GM10266 (cell line): ENCODE measurements around the gene KAZN.

Experiments used
- DNase-seq: peaks from one replicate; pipeline ENCODE4 v3.0.0; 2012; ENCODE audit errors: extremely low spot score
- TF ChIP-seq, protein P1 (sequence below): IDR thresholded peaks from 2 replicates; pipeline ENCODE4 v1.5.1; 2012; ENCODE audit warnings: mild to moderate bottlenecking, low read depth; ENCODE audit not compliant: control insufficient read depth, insufficient read depth; ENCODE audit errors: missing control alignments

KAZN gene

DNA sequence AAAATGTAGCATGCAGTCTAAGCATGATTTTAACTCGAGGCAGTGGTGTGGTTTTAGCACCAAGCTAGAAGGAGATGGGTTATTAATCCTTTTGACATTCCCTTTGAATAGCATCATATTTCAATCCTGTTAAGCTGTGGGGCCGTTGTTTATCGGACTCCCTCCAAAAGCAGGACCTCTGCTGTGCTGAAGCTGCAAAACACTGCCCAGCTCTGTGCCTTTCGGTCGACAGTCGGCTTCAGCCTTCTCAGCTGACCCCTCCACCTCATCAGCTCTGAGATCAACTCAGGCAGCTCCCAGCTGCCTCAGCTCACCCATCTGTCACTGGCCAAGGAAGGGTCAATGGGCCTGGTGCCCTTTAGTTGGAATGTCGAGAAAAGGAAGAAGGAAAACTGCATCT lies 95.5 kb downstream of the KAZN start:
- no peak for DNase-seq
- TF ChIP-seq, protein P1, sequence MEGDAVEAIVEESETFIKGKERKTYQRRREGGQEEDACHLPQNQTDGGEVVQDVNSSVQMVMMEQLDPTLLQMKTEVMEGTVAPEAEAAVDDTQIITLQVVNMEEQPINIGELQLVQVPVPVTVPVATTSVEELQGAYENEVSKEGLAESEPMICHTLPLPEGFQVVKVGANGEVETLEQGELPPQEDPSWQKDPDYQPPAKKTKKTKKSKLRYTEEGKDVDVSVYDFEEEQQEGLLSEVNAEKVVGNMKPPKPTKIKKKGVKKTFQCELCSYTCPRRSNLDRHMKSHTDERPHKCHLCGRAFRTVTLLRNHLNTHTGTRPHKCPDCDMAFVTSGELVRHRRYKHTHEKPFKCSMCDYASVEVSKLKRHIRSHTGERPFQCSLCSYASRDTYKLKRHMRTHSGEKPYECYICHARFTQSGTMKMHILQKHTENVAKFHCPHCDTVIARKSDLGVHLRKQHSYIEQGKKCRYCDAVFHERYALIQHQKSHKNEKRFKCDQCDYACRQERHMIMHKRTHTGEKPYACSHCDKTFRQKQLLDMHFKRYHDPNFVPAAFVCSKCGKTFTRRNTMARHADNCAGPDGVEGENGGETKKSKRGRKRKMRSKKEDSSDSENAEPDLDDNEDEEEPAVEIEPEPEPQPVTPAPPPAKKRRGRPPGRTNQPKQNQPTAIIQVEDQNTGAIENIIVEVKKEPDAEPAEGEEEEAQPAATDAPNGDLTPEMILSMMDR: no peak

DNA sequence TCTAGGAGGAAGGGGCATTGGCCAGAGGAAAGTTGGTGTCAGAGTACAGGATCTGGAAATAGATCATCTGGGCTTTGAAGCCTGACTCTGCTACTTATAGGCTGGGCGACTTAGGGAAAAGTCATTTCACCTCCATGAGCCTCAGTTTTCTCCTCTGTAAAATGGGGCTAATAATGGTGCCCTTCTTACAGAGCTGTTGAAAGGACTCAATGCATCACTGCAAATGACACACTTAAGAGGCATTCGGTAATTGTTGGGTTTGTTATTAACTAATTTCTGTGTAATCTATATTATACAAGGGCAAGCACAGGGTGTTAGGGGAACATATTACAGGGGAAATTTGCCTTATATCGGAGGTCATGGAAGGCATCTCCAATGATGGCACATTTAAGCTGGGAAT lies 96.1 kb downstream of the KAZN start:
- no peak for DNase-seq
- TF ChIP-seq, protein P1: no peak

DNA sequence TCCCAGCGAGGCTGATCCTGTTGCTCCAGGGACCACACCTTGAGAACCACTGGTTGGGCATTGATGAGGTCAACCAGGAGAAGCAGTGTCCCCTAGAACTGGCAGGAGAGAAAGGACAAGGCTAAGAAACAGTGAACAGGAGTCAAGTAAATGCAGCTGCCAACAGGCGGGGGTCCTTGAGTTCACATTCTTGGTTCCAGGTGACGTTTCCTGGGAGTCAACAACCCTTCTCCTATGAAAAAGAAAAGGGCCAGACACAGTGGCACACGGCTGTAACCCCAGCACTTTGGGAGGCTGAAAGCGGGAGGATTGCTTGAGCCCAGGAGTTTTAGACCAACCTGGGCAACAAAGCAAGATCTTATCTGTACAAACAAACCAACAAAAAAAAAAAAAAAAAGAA lies 98.3 kb downstream of the KAZN start:
- TF ChIP-seq, protein P1: no peak
- no peak for DNase-seq

- TF ChIP-seq, protein P1: no peak
- DNase-seq: no peak
These were observed 98.9 kb downstream of the KAZN start for GRCh38 chr1:14697353-14697752.

- TF ChIP-seq, protein P1: no peak
- DNase-seq: no peak
These were observed 99.8 kb downstream of the KAZN start for GRCh38 chr1:14698314-14698713.

GRCh38 chr1:14699620-14700019 lies 101.1 kb downstream of the KAZN start:
- no peak for DNase-seq
- TF ChIP-seq, protein P1: no peak

GRCh38 chr1:14704846-14705245 lies 106.4 kb downstream of the KAZN start:
- no peak for DNase-seq
- TF ChIP-seq, protein P1: no peak
